GM19035 (cell line): ENCODE results near the gene RNU1-4.
"Not testable (repeated sequence)": the region's sequence is repeated elsewhere in the genome, so short reads cannot be mapped to it uniquely, and the experiment has no call there.

Experiments
- ATAC-seq: cut with Tn5 transposase; IDR thresholded peaks from one replicate; pipeline ENCODE4 v1.9.1; 2021; ENCODE audit not compliant: unreplicated experiment

Gene RNU1-4

GRCh38 chr1:16740047-16740964 lies at the start of gene RNU1-4:
RNU1-4 (plus strand) TSS chr1:16740516.
- peak; percentile 100 for ATAC-seq

- ATAC-seq, result not testable (repeated sequence)
These were observed 49.2 kb upstream of the RNU1-4 start for GRCh38 chr1:16690971-16691682.

GRCh38 chr1:16692283-16692682 lies 48.0 kb upstream of the RNU1-4 start:
- not testable (repeated sequence) for ATAC-seq

GRCh38 chr1:16692717-16693448 lies 47.4 kb upstream of the RNU1-4 start:
- not testable (repeated sequence) for ATAC-seq

GRCh38 chr1:16693449-16694307 lies 46.6 kb upstream of the RNU1-4 start:
- not testable (repeated sequence) for ATAC-seq

- ATAC-seq, result not testable (repeated sequence)
These were observed 46.0 kb upstream of the RNU1-4 start for GRCh38 chr1:16694308-16694702.

GRCh38 chr1:16696507-16697150 lies 43.7 kb upstream of the RNU1-4 start:
- ATAC-seq, result not testable (repeated sequence)

GRCh38 chr1:16697152-16697551 lies 43.2 kb upstream of the RNU1-4 start:
- ATAC-seq, result not testable (repeated sequence)

GRCh38 chr1:16699440-16699839 lies 40.9 kb upstream of the RNU1-4 start:
- not testable (repeated sequence) for ATAC-seq

- not testable (repeated sequence) for ATAC-seq
These were observed 40.0 kb upstream of the RNU1-4 start for GRCh38 chr1:16700138-16700895.

- not testable (repeated sequence) for ATAC-seq
These were observed 39.1 kb upstream of the RNU1-4 start for GRCh38 chr1:16701189-16701588.

GRCh38 chr1:16702280-16702679 lies 38.0 kb upstream of the RNU1-4 start:
- not testable (repeated sequence) for ATAC-seq

- not testable (repeated sequence) for ATAC-seq
These were observed 37.2 kb upstream of the RNU1-4 start for GRCh38 chr1:16703141-16703540.

GRCh38 chr1:16703602-16704001 lies 36.7 kb upstream of the RNU1-4 start:
- ATAC-seq, result not testable (repeated sequence)

GRCh38 chr1:16704076-16704475 lies 36.2 kb upstream of the RNU1-4 start:
- ATAC-seq, result not testable (repeated sequence)

- ATAC-seq, result not testable (repeated sequence)
These were observed 35.7 kb upstream of the RNU1-4 start for GRCh38 chr1:16704502-16705100.

GRCh38 chr1:16706302-16706701 lies 34.0 kb upstream of the RNU1-4 start:
- ATAC-seq, result not testable (repeated sequence)
